Adipose tissue (tissue), 3 donors: ENCODE measurements around the gene SLC25A11. TPM values are rescaled to one million over a fixed set of nuclear protein-coding genes. Genes with fewer than 3 reads are reported as not detected.
"Not testable (repeated sequence)": the region's sequence is repeated elsewhere in the genome, so short reads cannot be mapped to it uniquely, and the experiment has no call there.

Source experiments
- H3K27ac ChIP-seq: one replicate; pipeline ENCODE4 v1.5.1; 2013; ENCODE audit warnings: low read depth, low read length
- WGBS, 3 donors: extraction: QIAGEN DNeasy Blood & Tissue Kit; methylation state at CpG; one replicate each; pipeline ENCODE4 v1.1.7; 2013; 5-methylcytosine and 5-hydroxymethylcytosine counted together
- polyA plus RNA-seq, 3 donors: library from polyadenylated mRNA; stranded (reverse); fragments of 200-250 nt; gene quantifications; one replicate each; pipeline ENCODE4 v1.2.3, GENCODE V29; 2013
- donor health status: healthy with polysubstance abuse.
- donor health status: Bipolar disorder and iron deficiency.
- donor health status: healthy.

The SLC25A11 gene
- polyA plus RNA-seq, 3 donors = 25.6 to 68.6 (median 49.6) TPM

DNA sequence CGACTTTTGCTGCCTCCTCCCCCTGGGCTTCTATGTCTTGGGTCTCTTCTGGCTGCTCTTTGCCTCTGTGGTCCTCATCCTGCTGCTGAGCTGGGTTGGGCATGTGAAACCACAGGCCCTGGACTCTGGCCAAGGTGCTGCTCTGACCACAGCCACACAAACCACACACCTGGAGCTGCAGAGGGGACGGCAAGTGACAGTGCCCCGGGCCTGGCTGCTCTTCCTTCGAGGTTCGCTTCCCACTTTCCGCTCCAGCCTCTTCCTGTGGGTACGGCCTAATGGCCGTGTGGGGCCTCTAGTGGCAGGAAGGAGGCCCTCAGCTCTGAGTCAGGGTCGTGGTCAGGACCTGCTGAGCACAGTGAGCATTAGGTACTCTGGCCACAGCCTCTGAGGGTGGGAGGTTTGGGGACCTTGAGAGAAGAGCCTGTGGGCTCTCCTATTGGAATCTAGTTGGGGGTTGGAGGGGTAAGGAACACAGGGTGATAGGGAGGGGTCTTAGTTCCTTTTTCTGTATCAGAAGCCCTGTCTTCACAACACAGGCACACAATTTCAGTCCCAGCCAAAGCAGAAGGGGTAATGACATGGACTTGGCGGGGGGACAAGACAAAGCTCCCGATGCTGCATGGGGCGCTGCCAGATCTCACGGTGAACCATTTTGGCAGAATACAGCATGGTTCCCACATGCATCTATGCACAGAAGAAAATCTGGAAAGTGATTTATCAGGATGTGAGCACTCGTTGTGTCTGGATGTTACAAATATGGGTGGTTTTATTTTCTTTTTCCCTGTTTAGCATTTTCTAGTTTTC, 5.5 kb downstream of the SLC25A11 start:
- H3K27ac ChIP-seq = no peak overlapping the region
- WGBS, 3 donors = 20 to 27% (median 22%) methylated on average over 14 of the region's 14 CpGs

DNA sequence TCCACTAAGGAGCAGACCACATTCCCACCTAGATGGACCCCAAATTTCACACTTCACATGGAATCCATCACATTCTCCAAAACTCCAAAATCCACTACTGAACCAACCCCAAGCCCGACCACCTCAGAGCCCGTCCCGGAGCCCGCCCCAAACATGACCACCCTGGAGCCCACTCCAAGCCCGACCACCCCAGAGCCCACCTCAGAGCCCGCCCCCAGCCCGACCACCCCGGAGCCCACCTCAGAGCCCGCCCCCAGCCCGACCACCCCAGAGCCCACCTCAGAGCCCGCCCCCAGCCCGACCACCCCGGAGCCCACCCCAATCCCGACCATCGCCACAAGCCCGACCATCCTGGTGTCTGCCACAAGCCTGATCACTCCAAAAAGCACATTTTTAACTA, 6.2 kb downstream of the SLC25A11 start:
- WGBS, 3 donors = 69 to 79% (median 76%) methylated on average over 12 to 16 of the region's 16 CpGs
- H3K27ac ChIP-seq = no peak overlapping the region

DNA sequence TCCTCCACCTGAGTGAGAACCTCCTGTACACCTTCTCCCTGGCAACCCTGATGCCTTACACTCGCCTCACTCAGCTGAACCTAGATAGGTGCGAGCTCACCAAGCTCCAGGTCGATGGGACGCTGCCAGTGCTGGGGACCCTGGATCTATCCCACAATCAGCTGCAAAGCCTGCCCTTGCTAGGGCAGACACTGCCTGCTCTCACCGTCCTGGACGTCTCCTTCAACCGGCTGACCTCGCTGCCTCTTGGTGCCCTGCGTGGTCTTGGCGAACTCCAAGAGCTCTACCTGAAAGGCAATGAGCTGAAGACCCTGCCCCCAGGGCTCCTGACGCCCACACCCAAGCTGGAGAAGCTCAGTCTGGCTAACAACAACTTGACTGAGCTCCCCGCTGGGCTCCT, 7.1 kb downstream of the SLC25A11 start:
- no peak overlapping the region for H3K27ac ChIP-seq
- 79 to 94% (median 92%) methylated on average over 12 of the region's 12 CpGs for WGBS, 3 donors

DNA sequence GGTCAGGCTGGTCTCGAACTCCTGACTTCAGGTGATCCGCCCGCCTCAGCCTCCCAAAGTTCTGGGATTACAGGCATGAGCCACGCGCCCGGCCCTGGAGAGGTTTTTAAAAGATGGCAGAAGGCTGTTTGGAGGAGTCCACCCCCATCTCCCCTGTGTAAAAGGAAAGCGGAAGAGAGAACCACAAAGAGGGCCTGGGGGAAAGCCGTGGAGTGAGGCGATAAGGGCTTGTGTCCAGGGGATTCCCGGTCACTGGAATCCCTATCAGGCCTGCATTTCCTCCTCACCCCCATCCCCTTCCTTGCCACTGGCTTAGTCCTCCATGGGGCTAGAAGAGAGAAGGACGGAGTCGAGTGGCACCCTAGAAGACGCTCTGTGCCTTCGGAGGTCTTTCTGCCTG, 7.9 kb downstream of the SLC25A11 start, which contains the start of gene GP1BA:
Gene GP1BA (plus strand): TSS at position 315 of the 400 bp plus-strand sequence. CDS start 328 bp downstream, outside the sequence.
- WGBS, 3 donors = 53 to 82% (median 53%) methylated on average over 14 of the region's 14 CpGs
- no peak within 1 kb of the TSS for H3K27ac ChIP-seq

DNA sequence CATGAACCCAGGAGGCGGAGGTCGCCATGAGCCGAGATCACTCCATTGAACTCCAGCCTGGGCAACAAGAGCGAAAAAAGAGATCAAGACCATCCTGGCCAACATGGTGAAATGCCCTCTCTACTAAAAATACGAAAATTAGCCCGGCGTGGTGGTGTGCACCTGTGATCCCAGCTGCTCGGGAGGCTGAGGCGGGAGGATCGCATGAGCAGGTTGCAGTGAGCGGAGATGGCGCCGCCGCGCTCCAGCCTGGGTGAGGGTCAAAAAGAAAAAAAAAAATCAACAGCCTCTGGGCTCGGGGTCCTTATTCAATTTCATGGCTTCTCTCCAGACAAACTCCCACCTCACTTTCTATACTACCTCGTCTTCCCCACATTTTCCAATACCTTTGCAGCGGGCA, 11.0 kb downstream of the SLC25A11 start:
- H3K27ac ChIP-seq = no peak overlapping the region
- 95 to 98% (median 96%) methylated on average over 18 of the region's 18 CpGs for WGBS, 3 donors

DNA sequence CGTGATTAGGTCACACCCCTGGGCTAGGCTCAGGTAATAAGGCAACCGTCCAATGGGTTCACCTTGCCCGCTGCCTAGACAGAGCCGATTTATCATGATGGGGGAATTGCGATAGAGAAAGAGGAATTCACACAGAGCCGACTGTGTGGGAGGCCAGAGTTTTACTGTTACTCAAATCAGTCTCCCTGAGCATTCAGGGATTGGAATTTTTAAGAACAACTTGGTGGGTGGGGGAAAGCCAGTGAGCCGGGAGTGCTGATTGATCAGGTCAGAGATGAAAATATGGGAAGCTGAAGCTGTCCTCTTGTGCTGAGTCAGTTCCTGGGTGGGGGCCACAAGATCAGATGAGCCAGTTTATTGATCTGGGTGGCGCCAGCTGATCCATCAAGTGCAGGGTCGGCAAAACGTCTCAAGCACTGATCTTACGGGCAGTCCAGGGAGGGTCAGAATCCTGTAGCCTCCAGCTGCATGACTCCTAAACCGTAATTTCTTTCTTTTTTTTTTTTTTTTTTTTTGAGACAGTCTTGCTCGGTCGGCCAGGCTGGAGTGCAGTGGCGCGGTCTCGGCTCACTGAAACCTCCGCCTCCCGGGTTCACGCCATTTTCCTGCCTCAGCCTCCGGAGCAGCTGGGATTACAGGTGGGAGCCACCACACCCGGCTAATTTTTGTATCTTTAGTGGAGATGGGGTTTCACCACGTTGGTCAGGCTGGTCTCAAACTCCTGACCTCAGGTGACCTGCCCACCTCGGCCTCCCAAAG, 13.1 kb downstream of the SLC25A11 start:
- not testable (repeated sequence) for H3K27ac ChIP-seq
- 83 to 86% (median 84%) methylated on average over 24 of the region's 24 CpGs for WGBS, 3 donors

DNA sequence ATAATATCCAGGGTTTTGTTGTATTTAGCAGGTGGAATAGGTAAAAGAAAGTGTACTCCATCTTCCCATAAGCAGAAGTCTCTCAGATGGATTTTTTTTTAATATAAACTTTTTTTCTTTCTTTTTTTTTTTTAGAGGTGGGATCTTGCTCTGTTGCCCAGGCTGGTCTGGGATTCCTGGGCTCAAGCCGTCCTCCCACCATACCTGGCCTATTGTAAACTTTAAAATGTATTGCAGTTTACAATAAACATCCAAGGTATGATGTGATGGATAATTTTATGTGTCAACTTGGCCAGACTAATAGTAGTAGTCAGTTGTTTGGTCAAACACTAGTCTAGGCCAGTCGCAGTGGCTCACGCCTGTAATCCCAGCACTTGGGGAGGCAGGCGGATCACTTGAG, 18.5 kb downstream of the SLC25A11 start:
- H3K27ac ChIP-seq = no peak overlapping the region
- WGBS, 3 donors = 92 to 95% (median 95%) methylated on average over 4 of the region's 4 CpGs

DNA sequence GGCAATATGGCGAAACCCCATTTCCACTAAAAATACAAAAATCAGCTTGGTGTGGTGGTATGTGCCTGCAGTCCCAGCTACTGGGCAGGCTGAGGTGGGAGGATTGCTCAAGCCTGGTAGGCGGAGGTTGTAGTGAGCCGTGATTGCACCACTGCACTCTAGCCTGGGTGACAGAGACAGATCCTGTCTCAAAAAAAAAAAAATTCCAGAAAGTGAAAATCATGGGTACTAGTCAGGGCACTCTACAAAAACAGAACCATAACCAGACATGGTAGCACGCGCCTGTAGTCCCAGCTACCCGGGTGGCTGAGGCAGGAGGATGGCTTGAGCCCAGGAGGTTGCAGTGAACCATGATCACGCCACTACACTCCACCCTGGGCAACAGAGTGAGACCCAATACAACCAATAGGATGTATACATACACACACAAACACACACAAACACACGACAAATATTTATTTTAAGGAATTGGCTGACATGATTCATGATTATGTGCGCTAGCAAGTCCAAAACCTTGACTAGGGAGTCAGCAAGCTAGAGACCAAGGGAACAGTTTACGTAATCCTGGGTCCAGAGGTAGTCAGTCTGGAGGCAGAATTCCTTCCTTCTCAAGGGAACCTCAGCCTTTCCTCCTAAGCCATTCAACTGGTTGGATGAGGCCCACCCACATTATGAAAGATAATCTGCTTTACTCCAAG, 19.3 kb downstream of the SLC25A11 start:
- H3K27ac ChIP-seq = no peak overlapping the region
- WGBS, 3 donors = 74 to 81% (median 75%) methylated on average over 10 of the region's 10 CpGs

DNA sequence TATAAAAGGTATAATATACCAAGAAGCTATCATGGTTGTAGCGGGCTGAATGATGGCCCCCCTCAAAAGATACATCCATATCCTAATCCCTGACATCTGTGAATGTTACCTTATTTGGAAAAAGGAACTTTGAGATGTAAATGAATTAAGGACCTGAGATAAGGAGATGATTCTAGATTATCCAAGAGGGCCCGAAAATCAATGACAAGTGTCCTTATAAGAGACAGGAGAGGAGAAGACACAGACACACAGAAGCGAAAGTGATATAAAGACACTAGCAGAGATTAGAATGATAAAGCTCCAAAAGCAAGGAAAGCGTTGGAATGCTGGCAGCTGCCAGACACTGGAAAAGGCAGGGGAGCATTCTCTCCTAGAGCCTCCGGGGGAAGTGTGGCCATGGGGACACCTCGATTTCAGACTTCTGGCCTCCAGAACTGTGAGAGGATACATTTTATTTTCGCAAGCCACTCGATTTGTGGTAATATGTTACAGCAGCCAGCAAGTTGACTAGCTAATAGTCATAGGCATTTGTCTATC, 20.3 kb downstream of the SLC25A11 start:
- WGBS, 3 donors = 68 to 73% (median 73%) methylated on average over 8 of the region's 8 CpGs
- no peak overlapping the region for H3K27ac ChIP-seq

DNA sequence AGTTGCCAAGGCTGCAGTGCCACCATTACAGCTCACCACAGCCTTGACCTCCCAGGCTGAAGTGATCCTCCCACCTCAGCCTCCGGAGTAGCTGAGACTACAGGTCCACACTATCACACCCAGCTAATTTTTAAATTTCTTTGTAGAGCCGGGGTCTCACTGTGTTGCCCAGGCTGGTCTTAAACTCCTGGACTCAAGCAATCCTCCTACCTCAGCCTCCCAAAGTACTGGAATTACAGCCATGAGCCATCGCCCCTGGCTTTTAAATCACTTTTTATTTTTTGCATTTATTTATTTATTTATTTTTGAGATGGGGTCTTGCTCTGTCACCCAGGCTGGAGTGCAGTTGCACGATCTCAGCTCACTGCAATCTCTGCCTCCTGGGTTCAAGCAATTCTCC, 25.3 kb downstream of the SLC25A11 start:
- 79 to 91% (median 90%) methylated on average over 4 of the region's 4 CpGs for WGBS, 3 donors
- not testable (repeated sequence) for H3K27ac ChIP-seq

DNA sequence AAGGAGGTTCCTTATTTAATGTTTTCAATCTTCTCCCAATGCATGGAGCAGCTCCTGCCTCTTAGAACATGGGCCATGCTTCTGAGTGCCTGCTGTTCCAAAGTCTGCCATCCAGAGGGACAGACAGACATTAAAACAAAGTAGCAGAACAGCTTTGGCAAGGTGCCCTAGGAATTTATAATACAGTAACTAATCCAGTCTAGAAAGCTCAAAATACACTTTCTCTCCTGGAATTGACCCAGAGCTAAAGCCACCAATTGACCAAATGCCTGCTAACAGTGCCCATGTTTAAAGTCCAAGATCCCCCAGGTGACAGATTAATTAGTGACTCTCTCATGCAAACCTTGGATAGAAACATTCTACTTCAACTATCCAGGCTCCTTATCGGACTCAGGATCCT, 25.9 kb downstream of the SLC25A11 start:
- 40 to 85% (median 85%) methylated on average over 1 of the region's 1 CpG for WGBS, 3 donors
- H3K27ac ChIP-seq = no peak overlapping the region

DNA sequence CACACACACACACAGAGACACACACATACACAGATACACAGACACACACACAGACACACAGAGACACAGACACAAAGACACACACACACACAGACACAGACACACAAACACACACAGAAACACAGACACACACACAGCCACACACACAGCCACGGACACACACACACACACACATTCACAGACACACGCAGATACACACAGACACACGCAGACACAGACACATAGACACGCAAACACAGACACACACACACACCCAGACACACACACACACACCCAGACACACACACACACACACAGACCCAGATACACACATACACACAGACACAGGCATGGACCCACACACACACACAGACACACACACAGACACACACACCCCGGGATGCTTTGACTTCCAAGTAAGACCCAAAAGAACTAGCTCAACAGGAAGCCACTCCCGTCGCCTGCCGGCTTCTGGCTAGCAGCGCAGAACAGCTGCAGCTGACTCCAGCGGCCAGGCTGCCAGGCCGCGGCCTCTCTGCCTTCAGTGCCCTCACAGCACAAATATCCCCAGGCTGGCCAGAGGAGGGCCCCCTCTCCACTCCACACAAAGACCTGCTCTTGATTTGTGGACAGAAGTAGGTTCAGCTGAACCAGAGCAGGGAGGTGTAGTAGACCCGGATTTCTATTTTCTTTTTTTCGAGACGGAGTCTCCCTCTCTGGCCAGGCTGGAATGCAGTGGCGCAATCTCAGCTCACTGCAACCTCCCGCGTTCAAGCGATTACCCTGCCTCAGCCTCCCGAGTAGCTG, 30.9 kb downstream of the SLC25A11 start:
- no peak overlapping the region for H3K27ac ChIP-seq

DNA sequence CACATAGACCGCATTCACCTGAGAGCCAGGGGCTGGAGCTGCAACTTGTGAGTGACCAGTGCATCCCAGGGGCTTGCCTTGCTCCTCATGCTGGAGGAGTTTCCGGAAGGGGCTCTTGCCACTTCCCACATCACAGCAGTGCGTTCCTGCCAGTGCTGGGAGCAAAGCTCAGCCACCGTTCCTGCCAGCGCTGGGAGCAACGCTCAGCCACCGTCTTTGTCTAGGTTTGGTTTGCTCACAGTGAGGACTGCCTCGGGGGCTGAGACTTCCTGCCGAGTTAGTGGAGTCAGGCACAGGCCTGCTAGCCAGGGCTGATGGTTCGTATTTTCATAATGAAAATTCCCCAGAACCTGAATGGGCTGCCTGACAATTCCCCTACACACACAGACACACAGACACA, 31.5 kb downstream of the SLC25A11 start:
- 49 to 58% (median 57%) methylated on average over 10 of the region's 10 CpGs for WGBS, 3 donors
- H3K27ac ChIP-seq = no peak overlapping the region

More for the DNA sequence above, 30.9 kb downstream of the SLC25A11 start:
- WGBS, 3 donors = 15 to 22% (median 19%) methylated on average over 16 to 20 of the region's 20 CpGs

DNA sequence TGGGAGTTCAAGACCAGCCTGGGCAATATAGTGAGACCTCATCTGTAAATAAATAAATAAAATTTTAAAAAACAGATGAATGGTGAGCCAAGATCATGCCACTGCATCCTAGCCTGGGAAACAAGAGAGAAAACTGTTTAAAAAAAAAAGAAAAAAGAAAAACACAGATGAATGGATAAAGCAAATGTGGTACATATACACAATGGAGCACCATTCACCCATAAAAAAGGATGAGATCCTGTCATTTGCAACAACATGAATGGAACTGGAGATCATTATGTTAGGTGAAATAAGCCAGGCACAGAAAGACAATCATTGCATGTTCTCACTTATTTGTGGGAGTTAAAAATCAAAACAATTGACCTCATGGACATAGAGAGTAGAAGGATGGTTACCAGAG, 33.2 kb downstream of the SLC25A11 start:
- H3K27ac ChIP-seq = not testable (repeated sequence)

DNA sequence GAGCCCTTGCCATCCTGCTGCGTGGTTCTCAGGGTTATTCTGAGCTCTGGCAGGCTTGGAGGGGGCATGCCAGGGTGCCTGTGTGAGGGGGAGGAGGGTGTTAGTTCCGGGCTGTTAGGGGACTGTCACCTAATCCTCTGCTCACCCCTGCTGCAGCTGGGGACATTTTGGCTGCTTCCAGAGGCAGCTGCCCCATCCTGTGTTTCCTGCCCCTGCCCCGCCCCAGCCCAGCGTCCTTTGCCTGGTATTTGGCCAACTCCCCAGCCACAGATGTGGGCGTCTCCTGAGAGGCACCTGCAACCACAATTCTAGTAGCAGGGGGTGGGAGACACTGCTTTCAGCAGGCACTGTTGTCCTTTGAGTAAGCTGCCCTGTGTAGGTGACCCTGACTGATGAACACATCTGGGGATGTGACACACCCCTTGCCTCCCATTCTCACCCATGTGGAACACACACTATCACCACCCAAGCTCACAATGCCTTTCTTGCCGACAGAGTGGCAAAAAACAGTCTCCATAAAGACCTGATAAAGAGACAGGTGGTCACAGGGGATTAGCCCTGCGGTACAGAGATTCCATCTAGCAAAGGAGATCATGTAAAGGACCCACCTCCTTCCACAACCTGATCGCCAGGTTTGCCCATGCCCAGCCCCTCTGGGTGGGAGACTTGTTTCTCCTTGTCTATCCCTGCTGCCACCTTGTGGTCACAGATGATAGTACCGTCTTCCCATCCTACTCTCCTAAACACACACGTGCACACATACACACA, 36.6 kb downstream of the SLC25A11 start, which contains the start of gene CHRNE:
Gene CHRNE (minus strand): TSS at position 48 of the 768 bp plus-strand sequence. CDS start 35 bp downstream, at position 13.
- WGBS, 3 donors = 11 to 21% (median 13%) methylated on average over 9 to 10 of the region's 10 CpGs

DNA sequence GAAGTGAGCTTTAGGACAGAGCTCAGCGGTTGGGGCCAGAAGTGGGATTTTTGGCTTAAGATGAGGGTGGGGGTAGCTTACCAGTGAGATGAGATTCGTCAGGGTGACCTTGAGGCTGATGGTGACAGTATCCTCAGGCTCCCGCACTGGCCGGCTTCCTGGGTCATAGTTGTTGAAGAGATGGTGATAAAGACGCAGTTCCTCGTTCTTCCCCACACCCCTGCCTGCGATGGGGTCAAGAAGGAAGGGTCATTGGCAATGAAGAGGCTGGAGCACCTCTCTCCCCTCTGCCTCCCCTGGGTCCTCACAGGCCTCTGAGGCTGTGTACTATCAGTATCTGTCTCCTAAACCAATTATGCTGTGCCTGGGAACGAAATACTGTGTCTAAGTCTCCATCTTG, 37.3 kb downstream of the SLC25A11 start:
- no peak overlapping the region for H3K27ac ChIP-seq
- 61 to 72% (median 61%) methylated on average over 6 to 8 of the region's 8 CpGs for WGBS, 3 donors

More for the DNA sequence above, 36.6 kb downstream of the SLC25A11 start, which contains the start of gene CHRNE:
- H3K27ac ChIP-seq = no peak within 1 kb of the TSS

DNA sequence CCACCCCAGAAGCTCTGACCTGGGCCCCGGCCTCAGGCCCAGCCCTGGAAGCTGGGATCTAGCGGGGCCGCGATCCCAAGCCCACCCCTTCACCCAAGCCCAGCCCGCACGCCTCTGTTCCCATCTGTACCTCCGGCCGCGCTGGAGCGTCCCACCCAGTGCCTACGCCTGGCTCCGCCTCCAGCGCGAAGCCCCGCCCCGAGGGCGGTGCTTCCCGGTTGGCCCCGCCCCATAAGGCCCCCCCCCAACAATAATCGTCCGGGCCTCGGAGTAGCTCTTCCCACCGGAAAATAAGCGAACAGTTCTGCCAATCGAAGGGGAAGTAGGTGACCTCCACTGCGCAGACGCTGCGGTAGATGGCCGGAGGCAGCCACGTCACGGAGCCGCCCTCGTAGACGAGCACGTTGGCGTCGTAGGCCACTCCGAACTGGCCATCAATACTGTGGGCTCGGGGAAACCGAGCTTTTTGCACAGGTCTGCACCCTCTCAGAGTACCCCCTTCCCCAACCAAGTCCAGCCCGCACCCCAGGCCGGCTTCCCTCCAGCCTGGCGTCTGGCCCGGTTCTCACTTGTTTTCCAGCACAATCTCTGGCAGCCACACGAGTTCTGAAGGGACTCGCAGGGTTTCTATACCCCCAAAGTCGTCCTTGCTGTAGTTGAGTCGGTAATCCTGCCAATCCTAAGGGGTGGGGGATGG, 38.0 kb downstream of the SLC25A11 start:
- WGBS, 3 donors = 30 to 54% (median 50%) methylated on average over 35 to 48 of the region's 48 CpGs
- no peak overlapping the region for H3K27ac ChIP-seq
